HL-60 (cell line): ENCODE results near the gene CPS1.

ENCODE experiments used
- DNase-seq, 2 experiments: peaks; one replicate each; pipeline ENCODE4 v3.0.0-alpha.2; 2010 to 2020; ENCODE audit warnings: low read depth in 1 of 2, low spot score in 1 of 2
- H3K27ac ChIP-seq: fragments of 250-450 bp; sonication (Bioruptor Pico); replicated peaks from 2 replicates; pipeline ENCODE4 v1.5.1; 2020; ENCODE audit warnings: mild to moderate bottlenecking, moderate library complexity
- H3K27me3 ChIP-seq: fragments of 250-450 bp; sonication (Bioruptor Pico); 2 replicates; pipeline ENCODE4 v1.5.1; 2021; ENCODE audit warnings: mild to moderate bottlenecking, moderate library complexity; ENCODE audit not compliant: insufficient read depth, poor library complexity, severe bottlenecking
- H3K4me3 ChIP-seq: replicated peaks from 2 replicates; pipeline ENCODE4 v1.5.1; 2011; ENCODE audit warnings: mild to moderate bottlenecking, control low read depth, low read length; ENCODE audit not compliant: insufficient read depth
- CTCF ChIP-seq: IDR thresholded peaks from one replicate; pipeline ENCODE4 v1.5.1; 2011; ENCODE audit warnings: low read length, control low read depth, inconsistent platforms; ENCODE audit not compliant: insufficient read depth
- GABPA ChIP-seq: IDR thresholded peaks from 2 replicates; pipeline ENCODE4 v1.6.1; 2012; ENCODE audit warnings: low read depth
- POLR2AphosphoS5 ChIP-seq: IDR thresholded peaks from 2 replicates; pipeline ENCODE4 v1.6.1; 2012; ENCODE audit warnings: low read depth
- REST ChIP-seq: IDR thresholded peaks from 2 replicates; pipeline ENCODE4 v1.6.1; 2012; ENCODE audit warnings: low read depth; ENCODE audit not compliant: insufficient replicate concordance
- SPI1 ChIP-seq: IDR thresholded peaks from 2 replicates; pipeline ENCODE4 v1.6.1; 2012; ENCODE audit warnings: low read depth, mild to moderate bottlenecking, borderline replicate concordance

CPS1 gene

GRCh38 chr2:210568108-210568507 is 11.7 kb downstream of the CPS1 start:
- H3K4me3 ChIP-seq: no peak overlapping the region
- no peak for DNase-seq

GRCh38 chr2:210577263-210578071 is 21.1 kb downstream of the CPS1 start:
- DNase-seq: peak in 1 of 2 experiments; percentile 21
- TF ChIP-seq REST (no peak), CTCF (peak; percentile 60), POLR2AphosphoS5 (no peak), GABPA (no peak)
- H3K4me3 ChIP-seq: no peak overlapping the region
- no peaks in the 10 kb centered on the region for H3K27me3 ChIP-seq
- no peak overlapping the region for H3K27ac ChIP-seq

More at GRCh38 chr2:210568108-210568507, 11.7 kb downstream of the CPS1 start:
- no peak for TF ChIP-seq SPI1
- no peak for TF ChIP-seq CTCF
- H3K27ac ChIP-seq: no peak overlapping the region
- no peaks in the 10 kb centered on the region for H3K27me3 ChIP-seq

- no peak overlapping the region for H3K27ac ChIP-seq
- no peaks in the 10 kb centered on the region for H3K27me3 ChIP-seq
- TF ChIP-seq CTCF: no peak
- no peak for TF ChIP-seq GABPA
- no peak overlapping the region for H3K4me3 ChIP-seq
- DNase-seq: no peak
Observed at GRCh38 chr2:210584834-210585233, 28.4 kb downstream of the CPS1 start.

- Histone ChIP-seq H3K27me3 (no peaks in the 10 kb centered on the region), H3K27ac (no peak overlapping the region), H3K4me3 (no peak overlapping the region)
- TF ChIP-seq POLR2AphosphoS5 (no peak), CTCF (no peak), SPI1 (no peak), GABPA (no peak), REST (no peak)
- peak in 1 of 2 experiments; percentile 30 for DNase-seq
Observed at GRCh38 chr2:210586381-210586780, 30.0 kb downstream of the CPS1 start.
